ENCODE measurements around the gene NDNF.

- TF ChIP-seq GATA2 (IDR thresholded peaks at IDR 0.05; ENCODE audit: low read depth, low read length) (no peak), GATA3 (IDR thresholded peaks at IDR 0.05; ENCODE audit: low read depth, low read length) (no peak)
These were observed 56.9 kb downstream of the NDNF start for GRCh38 chr4:121015421-121015820.

Measured in SH-SY5Y (cell line).